ENCODE results near the gene CHD1L.
"Not testable (repeated sequence)": the region's sequence is repeated elsewhere in the genome, so short reads cannot be mapped to it uniquely, and the experiment has no call there.

The CHD1L gene

DNA sequence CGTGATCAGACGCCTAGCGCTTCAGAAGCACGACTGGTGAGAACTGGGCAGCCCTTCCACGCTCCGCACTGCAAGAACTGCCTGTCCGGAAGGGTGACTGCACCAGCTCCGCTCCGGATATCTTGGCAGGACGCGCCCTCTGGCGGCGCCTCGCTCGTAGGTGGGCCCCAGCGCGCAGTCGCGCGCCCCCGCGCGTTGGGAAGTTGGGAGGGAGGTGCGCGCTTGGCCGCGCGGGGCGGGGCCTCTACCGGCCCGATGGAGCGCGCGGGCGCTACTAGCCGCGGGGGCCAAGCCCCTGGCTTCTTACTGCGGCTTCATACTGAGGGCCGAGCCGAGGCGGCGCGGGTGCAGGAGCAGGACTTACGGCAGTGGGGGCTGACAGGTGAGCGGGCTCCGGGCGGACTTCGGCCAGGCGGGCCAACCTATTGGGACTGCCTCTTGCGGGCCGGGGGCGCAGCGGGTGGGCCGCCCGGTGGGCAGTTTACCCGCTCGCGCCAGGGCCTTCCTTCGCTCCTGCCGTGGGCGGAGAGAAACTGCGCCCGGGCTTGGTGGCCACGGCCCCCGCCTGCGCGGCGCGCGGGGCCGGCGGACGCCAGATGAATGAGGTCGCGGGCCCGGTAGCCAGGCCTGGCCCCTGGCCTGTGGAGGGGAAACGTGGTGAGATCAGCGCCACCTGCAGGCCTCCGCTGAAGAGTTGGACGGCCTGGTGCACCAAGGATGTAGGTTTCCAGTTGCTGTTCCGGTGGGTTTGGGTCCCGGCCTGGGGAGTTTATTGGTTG is at the start of gene CHD1L:
CHD1L (plus strand) TSS at position 236 of the 779 bp plus-strand sequence; CDS start at position 256, 20 bp downstream.
- DNase-seq (ENCODE audit: low read depth in 1 of 2, low spot score in 1 of 2): peak; percentile 87 to 89

DNA sequence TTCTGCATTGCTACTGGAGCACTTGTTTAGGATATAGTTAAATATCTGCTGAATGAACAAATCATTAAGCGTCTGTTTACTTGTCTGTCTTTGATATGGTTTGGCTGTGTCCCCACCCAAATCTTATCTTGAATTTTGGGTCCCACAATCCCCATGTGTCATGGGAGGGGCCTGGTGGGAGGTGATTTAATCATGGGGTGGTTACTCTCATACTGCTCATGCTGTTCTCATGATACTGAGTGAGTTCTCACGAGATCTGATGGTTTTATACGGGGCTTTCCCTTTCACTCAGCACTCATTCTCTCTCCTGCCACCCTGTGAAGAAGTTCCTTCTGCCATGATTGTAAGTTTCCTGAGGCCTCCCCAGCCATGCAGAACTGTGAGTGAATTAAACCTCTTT is 45.2 kb upstream of the CHD1L start:
- DNase-seq (ENCODE audit: low read depth in 1 of 2, low spot score in 1 of 2): not testable (repeated sequence)

DNA sequence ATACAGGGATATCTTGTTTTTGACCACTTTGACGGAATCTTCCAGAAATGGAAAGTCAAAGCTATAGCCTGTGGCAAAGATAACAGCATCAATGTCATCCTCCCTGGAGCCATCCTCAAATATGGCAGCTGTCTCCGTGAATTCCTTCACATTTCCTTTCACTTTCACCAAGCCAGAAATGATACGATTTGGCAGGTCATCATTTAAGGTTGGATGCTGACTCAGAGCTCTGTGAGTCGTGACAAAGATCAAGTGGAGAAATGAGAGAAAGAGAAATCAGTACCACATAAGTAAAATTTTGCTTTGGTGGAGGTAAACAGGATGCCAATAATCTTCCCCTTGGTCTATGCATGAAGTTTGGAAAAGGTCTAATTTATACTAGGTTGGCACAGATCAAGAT is 41.2 kb upstream of the CHD1L start:
- no peak for DNase-seq (ENCODE audit: low read depth in 1 of 2, low spot score in 1 of 2)

DNA sequence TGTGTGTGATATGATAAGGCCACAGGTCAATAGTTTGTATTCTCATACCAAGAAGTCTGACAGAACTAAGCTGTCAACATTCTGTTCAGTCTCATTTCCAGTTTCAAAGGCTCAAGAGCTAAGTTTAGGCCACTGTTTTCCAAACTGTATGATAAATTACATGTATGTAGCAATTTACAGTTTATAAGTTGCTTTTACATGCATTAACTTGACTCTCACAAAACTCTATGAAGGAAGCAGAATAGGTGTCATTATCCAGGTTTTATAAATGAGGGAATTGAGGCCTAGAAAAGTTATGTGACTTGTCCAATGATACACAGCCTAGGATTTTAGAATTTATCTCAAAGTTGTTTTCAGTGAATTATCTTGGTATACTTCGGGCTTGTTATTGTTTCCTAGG is 40.7 kb upstream of the CHD1L start:
- no peak for DNase-seq (ENCODE audit: low read depth in 1 of 2, low spot score in 1 of 2)

DNA sequence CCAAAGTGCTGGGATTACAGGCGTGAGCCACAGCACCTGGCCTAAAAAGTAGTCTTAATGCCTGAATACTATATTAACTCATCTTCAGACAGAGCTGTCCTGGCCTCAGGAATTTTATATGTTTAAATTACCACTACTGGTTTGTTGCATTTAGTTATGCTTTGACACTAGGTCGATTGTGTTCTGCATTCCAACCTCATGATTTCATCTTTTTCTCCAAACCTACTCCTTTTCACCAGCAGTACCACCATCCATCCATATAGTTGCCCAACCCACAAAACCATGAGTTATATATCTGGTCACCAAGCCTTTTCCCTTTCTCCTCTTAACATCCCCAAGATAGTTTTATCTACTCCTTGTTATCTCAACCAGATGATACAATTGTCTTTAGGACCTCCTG is 39.9 kb upstream of the CHD1L start:
- no peak for DNase-seq (ENCODE audit: low read depth in 1 of 2, low spot score in 1 of 2)

DNA sequence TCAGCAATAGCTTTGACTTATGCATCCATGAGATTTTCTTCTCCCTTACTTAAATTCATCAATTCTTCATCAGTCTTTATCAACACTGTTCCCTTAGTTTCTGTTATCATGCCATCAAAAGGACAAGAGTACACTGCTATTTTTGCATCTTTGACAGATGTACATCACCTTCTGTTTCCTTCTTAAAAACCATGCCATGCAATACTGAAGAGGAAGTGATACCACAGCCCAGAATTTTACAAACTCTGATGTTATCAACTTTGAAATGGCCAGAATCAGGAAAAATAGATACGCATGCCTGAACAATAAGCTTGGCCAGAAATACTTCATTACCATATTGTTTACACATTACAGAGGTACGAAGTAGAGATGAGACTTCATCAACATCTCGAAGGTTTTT is 38.4 kb upstream of the CHD1L start:
- no peak for DNase-seq (ENCODE audit: low read depth in 1 of 2, low spot score in 1 of 2)

DNA sequence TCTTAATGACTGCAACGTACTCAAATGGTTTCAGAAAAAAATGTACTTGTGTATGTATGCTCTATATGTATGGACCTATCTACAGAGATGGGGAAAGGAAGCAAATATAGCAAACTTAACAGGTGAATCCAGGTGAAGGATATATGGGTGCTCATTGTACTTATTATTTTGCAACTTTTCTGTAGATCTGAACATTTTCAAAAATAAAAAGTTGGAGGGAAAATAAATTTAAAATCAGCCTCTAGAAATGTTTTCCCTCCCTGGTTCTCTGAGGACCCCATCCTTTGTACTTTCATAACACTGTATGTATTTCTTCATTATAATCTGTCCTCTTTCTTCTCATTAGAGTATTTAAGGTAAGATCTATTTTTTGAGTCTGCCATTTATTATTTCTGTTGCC is 35.3 kb upstream of the CHD1L start:
- DNase-seq (ENCODE audit: low read depth in 1 of 2, low spot score in 1 of 2): no peak

DNA sequence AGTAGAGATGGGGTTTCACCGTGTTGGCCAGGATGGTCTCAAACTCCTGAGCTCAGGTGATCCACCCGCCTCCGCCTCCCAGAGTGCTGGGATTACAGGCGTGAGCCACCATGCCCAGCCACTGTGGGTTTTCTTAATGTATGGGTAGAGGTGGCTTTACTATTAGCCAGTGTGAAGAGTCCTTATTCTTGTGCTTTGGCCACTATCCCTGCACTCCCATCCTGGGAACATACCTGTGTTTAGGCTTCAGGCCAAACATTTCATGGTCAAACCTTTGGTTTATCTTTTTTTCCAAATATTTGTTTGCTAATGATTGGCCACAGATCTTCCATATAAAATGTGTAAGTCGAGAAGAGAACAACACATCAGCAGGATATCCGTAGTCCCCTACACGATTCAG is 33.9 kb upstream of the CHD1L start:
- no peak for DNase-seq (ENCODE audit: low read depth in 1 of 2, low spot score in 1 of 2)

DNA sequence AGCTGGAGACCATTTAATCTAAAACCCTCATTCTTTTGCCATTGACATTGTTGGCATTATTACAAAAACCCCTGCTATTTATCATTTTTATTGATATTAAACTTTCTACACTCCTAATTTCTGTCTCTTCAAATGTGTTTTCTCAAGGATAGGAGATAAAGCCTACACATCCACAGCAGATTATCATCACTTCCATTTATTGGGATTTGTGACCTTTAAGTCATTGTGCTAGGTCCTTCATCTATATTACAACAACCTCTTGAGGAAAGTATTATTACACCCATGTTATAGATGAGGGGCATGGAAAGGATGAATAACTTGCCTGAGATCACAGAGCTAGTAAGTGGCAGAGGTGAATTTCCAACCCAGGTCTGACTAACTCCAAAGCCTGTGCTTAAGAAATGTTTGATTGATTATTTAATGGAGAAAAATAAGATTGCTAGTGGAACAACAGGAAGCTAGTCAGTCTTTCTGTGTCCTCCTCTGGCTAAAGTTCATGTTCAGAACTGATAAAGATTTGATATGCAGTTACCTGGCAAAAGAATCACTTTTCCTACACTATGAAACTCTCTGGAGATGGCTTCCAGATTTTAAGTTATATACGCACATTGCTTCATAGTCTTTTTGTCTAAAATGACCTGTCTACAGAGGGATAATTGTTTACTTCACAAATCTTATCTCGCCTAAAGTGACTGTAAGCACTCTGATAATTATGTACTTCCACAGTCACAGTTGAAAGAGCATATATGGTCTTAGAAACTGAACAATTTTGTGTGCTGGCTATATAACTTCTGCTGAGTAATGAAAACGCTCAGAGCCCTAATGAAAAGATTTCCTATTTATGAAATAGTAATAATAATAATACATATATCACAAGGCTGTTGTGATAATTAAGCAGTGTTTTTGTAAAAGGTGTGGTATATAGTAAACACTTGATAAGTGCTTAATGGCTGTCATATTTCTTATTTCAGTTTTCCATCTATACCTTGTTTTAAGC is 32.4 kb upstream of the CHD1L start:
- no peak for DNase-seq (ENCODE audit: low read depth in 1 of 2, low spot score in 1 of 2)

DNA sequence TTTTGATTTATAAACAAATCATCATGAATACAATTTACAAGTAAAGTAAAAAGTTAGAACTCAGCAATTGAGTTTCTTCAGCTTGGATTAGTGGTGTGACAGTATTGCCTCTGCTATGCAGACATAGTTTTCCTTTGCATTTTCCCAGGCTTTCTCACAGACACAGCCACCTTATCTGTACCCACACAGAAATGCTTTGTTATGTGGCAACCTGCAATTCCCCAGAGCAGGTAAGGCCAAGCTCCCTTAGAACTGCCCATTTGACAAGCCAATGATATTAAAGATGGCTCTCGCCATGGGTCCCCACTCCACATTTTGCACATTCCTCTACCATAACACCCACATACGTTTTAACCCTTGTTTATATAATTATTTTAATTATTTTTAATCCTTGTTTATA is 31.5 kb upstream of the CHD1L start:
- no peak for DNase-seq (ENCODE audit: low read depth in 1 of 2, low spot score in 1 of 2)

DNA sequence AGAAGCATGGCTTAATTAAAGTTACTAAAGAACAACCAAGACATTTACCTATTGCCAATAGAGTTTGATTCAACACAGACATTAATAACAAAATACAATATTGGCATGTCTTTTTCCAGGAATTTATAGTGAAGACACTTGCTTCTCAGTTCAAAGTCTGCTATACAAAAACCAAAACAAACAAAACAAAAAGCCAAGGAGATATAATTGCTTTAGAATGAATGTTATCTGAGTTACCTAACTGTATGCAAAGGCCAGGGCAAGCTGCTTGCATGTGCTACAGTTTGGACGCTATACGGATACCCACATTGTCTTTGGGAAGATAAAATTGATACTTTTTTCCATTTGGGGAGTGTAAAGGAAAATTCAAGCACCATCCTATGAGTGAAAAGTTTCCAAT is 30.9 kb upstream of the CHD1L start:
- DNase-seq (ENCODE audit: low read depth in 1 of 2, low spot score in 1 of 2): no peak

DNA sequence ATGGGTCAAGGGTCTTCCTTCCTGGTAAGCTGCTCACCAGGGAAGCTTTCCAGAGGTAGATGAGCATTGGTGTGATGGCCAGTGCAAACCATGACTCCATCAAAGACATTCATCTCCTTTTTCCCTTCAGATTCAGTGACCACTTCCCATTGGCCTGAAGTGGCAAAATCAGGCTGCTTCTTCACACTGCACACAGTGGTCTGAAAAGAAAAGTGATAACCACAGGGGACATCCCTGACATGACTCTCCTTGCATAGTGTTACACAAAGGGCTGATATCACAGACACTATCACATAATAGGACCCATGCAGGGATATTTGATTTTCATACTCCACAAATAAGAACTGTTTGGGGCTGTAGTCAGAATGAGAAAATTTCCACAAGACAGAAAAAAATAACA is 29.2 kb upstream of the CHD1L start:
- DNase-seq (ENCODE audit: low read depth in 1 of 2, low spot score in 1 of 2): no peak

DNA sequence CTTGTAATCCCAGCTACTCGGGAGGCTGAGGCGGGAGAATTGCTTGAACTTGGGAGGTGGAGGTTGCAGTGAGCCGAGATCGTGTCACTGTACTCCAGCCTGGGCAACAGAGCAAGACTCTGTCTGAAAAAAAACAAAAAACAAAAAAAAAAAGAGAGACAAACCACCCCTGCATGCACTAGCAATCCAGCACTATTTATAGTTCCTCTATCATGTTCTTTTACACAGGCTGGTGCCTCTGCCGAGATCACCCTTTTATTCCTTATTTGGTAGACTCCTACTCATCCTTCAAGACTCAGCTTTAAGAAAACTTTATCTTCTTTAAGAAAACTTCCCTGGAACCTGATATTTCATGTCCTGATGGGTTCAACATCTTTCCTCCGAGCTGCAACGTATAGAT is 28.2 kb upstream of the CHD1L start:
- no peak for DNase-seq (ENCODE audit: low read depth in 1 of 2, low spot score in 1 of 2)

DNA sequence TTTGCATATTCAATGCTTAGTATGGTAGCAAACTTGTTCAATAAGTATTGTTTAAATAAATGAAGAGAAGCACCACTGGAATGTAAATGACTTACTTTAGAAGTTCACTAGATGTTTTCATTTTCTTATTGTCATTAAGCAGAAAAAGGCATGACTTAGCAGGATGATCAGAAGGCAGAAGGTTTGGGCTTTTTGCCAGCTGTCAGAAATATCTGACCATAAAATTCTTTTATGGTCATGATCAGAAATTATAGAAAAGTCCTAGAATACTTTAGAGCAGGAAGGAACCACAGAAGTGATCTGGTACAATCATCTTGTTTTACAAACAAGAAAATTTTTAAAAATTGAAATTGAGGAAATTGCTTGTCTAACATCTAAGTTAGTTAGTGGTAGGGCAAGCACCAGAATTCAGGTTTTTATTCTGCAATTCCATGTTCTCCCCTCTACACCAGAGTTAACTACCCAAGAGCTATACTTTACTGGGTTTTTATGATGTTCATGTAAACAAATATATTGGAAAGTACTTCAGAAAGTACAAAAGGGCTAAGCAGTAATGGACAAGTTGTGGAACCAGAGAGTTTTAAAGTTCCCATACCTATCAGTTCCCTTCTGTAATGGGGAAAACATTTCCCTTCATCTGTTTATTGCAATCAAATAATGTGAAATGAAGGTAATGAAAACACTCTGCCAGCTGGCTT is 27.5 kb upstream of the CHD1L start:
- DNase-seq (ENCODE audit: low read depth in 1 of 2, low spot score in 1 of 2): no peak

DNA sequence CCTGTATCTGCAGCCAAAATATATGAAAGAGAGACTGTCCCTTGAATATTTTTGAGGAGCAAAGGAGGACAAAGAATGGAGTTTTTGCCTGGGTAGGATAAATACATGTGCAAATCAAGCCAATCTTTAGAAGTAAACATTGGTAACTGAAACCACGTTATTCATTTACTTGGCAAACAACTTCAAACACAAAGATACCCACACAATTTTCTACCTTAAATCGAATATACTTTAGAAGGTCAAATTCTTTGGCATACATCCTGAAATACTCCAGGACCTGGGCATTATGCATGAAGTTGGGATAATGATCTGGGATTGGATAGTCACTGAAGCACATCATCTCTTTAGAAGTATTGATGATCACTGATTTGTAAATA is 27.0 kb upstream of the CHD1L start:
- no peak for DNase-seq (ENCODE audit: low read depth in 1 of 2, low spot score in 1 of 2)

DNA sequence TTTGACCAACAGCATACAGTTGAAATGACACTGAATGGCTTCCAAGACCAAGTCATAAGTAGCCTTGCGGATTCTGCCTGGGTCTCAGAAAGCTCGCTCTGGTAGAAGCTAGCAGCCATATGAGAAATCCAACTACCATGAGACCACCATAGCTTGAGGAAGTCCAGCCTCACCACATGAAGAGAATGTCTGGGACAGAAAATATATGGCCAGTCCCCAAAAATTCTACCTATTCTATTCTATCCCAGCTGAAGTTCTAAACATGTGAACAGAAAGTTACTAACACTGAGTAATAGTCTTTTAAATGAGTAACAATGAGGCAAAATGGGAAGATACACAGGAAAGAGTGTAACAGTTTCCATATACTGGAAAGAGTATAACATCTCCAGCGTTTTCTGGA is 26.4 kb upstream of the CHD1L start:
- DNase-seq (ENCODE audit: low read depth in 1 of 2, low spot score in 1 of 2): no peak

DNA sequence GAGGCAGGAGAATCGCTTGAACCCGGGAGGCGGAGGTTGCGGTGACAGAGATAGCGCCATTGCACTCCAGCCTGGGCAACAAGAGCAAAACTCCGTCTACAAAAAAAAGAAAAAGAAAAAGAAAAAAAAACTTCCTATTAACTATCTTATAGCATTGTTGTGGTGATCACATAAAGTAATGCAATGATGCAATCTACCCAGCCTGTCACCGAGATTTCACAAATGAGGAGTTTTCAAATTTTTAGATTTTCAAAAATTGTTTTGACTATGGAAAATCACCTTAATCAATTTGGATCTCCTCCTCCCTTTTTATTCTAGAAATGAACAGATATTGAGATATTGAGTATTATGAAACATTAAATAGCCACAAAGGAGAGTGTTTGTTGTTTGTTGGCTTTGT is 25.3 kb upstream of the CHD1L start:
- no peak for DNase-seq (ENCODE audit: low read depth in 1 of 2, low spot score in 1 of 2)

DNA sequence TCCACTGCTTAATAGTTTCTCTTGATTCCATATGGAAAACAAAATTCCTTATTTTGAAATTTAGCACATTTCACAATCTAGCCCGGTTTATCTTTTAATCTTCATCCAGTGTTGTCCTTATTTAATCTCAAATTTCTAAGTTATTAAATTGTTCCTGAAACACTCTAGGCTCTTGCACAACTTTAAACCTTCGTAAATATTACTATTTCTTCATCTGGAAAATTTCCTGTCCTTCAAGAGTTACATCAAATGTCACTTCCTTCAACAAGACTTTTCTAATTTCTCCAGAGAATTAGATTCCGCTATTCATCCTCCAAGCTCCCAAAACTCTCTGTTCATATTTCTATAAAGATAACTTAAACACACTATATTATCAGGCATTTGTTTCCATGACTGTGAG is 23.9 kb upstream of the CHD1L start:
- DNase-seq (ENCODE audit: low read depth in 1 of 2, low spot score in 1 of 2): no peak

DNA sequence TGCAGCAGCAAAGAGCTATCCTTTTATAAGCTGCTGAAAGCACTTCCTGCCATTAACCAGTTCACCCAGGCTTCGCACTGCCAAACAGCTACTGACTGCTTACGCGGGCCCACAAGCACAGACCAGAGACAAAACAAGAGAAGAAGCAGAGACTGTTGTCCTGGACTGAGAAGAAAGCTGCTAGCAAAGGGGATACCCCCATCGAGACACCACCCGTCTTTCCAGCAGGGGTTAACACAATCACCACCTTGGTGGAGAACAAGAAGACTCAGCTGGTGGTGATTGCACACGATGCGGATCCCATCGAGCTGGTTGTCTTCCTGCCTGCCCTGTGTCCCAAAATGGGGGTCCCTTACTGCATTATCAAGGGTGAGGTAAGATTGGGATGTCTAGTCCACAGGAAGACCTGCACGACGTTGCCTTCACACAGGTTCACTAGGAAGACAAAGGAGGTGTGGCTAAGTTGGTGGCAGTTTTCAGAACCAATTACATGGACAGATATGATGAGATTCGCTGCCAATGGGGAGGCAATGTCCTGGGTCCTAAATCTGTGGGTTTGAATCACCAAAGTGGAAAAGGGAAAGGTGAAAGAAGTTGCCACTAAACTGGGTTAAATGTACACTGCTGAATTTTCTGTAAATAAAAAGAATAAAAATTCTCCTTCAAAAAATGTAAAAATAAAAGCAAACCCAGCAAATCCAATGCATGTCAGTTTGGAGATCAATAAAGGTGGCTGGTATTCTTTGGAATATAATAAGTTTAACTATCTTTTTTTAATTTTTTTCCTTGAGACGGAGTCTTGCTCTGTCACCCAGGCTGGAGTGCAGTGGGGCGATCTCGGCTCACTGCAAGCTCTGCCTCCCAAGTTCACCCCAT is 18.5 kb upstream of the CHD1L start:
- DNase-seq (ENCODE audit: low read depth in 1 of 2, low spot score in 1 of 2): no peak

DNA sequence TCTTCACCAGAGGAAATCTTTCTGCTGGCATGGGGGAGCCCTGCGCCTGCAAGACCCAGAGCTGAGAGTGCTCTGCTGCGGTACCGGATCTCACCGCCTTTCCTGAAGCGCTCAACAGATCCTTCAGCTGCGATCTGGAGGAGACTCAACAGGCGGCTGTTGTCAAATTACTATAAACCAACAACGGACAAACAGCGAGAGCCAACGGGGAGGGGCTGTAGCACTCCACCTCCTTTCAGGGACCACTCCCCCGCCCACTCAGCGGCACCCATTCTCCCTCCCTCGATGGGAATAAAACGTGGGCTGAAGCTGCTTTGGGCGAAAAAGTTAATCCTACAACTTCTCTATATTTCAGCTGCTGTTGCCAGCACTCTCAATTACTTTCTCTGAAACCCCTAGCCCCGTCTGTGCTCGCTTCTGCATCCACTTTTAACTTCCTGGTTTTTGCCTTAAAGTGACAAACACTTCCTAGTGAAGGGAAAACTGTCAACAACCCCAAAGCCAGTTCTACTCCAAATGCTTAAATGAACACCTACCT is 17.2 kb upstream of the CHD1L start, which contains the start of gene FMO5:
FMO5 (minus strand) TSS at position 147 of the 538 bp plus-strand sequence. CDS start 310 bp downstream, outside the sequence.
- peak; percentile 12 to 25 for DNase-seq (ENCODE audit: low read depth in 1 of 2, low spot score in 1 of 2)

All from activated T-helper 1 cell treated with anti-CD3 and anti-CD28 coated beads, Interleukin-2, amount 50 U/mL, for 16 hours (primary cell).